ENCODE results near the gene ANO1.
"Not testable (repeated sequence)": the region's sequence is repeated elsewhere in the genome, so short reads cannot be mapped to it uniquely, and the experiment has no call there.

The ANO1 gene

GRCh38 chr11:70078095-70078780 lies at the start of gene ANO1:
TSS of gene ANO1 (plus strand) at chr11:70078317. CDS start at chr11:70078607, 290 bp downstream.
- no peak for FAIRE-seq
- peak; percentile 35 for DNase-seq (ENCODE audit: low spot score)

- DNase-seq (ENCODE audit: low spot score) (no peak), FAIRE-seq (no peak)
These were observed 48.8 kb upstream of the ANO1 start for GRCh38 chr11:70029115-70029860.

- DNase-seq (ENCODE audit: low spot score): no peak
- FAIRE-seq: no peak
These were observed 48.2 kb upstream of the ANO1 start for GRCh38 chr11:70029861-70030380.

GRCh38 chr11:70030412-70030811 lies 47.7 kb upstream of the ANO1 start:
- FAIRE-seq (no peak), DNase-seq (ENCODE audit: low spot score) (no peak)

GRCh38 chr11:70031631-70032469 lies 46.3 kb upstream of the ANO1 start:
- FAIRE-seq: no peak

GRCh38 chr11:70032470-70032795 lies 45.7 kb upstream of the ANO1 start:
- DNase-seq (ENCODE audit: low spot score): no peak
- no peak for FAIRE-seq

More at GRCh38 chr11:70031631-70032469, 46.3 kb upstream of the ANO1 start:
- no peak for DNase-seq (ENCODE audit: low spot score)

- DNase-seq (ENCODE audit: low spot score) (no peak), FAIRE-seq (no peak)
These were observed 45.0 kb upstream of the ANO1 start for GRCh38 chr11:70032943-70033710.

GRCh38 chr11:70033711-70034070 lies 44.4 kb upstream of the ANO1 start:
- DNase-seq (ENCODE audit: low spot score): no peak
- no peak for FAIRE-seq

GRCh38 chr11:70034740-70035365 lies 43.3 kb upstream of the ANO1 start:
- FAIRE-seq: no peak
- DNase-seq (ENCODE audit: low spot score): no peak

GRCh38 chr11:70035665-70036064 lies 42.5 kb upstream of the ANO1 start:
- not testable (repeated sequence) for FAIRE-seq; DNase-seq (ENCODE audit: low spot score)

GRCh38 chr11:70036971-70037882 lies 40.9 kb upstream of the ANO1 start:
- FAIRE-seq: no peak
- DNase-seq (ENCODE audit: low spot score): no peak

- DNase-seq (ENCODE audit: low spot score): no peak
These were observed 39.9 kb upstream of the ANO1 start for GRCh38 chr11:70038034-70038834.

GRCh38 chr11:70040452-70040851 lies 37.7 kb upstream of the ANO1 start:
- DNase-seq (ENCODE audit: low spot score) (no peak), FAIRE-seq (no peak)

More at GRCh38 chr11:70038034-70038834, 39.9 kb upstream of the ANO1 start:
- FAIRE-seq: no peak

- FAIRE-seq (no peak), DNase-seq (ENCODE audit: low spot score) (no peak)
These were observed 37.1 kb upstream of the ANO1 start for GRCh38 chr11:70040869-70041501.

- no peak for DNase-seq (ENCODE audit: low spot score)
- FAIRE-seq: no peak
These were observed 34.6 kb upstream of the ANO1 start for GRCh38 chr11:70043482-70043881.

GRCh38 chr11:70046089-70046488 lies 32.0 kb upstream of the ANO1 start:
- no peak for DNase-seq (ENCODE audit: low spot score)
- FAIRE-seq: no peak

GRCh38 chr11:70048279-70049024 lies 29.7 kb upstream of the ANO1 start:
- no peak for FAIRE-seq
- DNase-seq (ENCODE audit: low spot score): peak; percentile 35

- FAIRE-seq: no peak
- DNase-seq (ENCODE audit: low spot score): no peak
These were observed 29.1 kb upstream of the ANO1 start for GRCh38 chr11:70049045-70049444.

Data from urothelium cell line (cell line).